Prostate gland (tissue), 2 donors: ENCODE data around the gene SSPN.

ENCODE experiments used
- CTCF ChIP-seq, 4 experiments: fragments of 200-600 bp in 2 of 4; fragments of 450-650 bp in 2 of 4; sonication (generic) in 2 of 4; IDR thresholded peaks; 1 replicate in 3 of 4; 2 replicates in 1 of 4; pipeline ENCODE4 v1.5.1; 2016 to 2019; ENCODE audit warnings: antibody characterized with exemption in 4 of 4, mild to moderate bottlenecking in 2 of 4, moderate library complexity in 2 of 4
- POLR2A ChIP-seq: fragments of 450-650 bp; IDR thresholded peaks from one replicate; pipeline ENCODE4 v1.6.1; 2016; ENCODE audit warnings: antibody characterized with exemption, mild to moderate bottlenecking
- POLR2AphosphoS5 ChIP-seq: sonication (generic); formaldehyde crosslinking; IDR thresholded peaks from one replicate; pipeline ENCODE4 v1.6.1; 2017; ENCODE audit warnings: antibody characterized with exemption

GRCh38 chr12:26185532-26186320 is 9.6 kb upstream of the SSPN start:
- no peak for TF ChIP-seq CTCF (IDR thresholded peaks at IDR 0.05)
- no peak for TF ChIP-seq POLR2A
- TF ChIP-seq POLR2AphosphoS5 = no peak
